Measurements from ENCODE around the gene PTGIR.

DNA sequence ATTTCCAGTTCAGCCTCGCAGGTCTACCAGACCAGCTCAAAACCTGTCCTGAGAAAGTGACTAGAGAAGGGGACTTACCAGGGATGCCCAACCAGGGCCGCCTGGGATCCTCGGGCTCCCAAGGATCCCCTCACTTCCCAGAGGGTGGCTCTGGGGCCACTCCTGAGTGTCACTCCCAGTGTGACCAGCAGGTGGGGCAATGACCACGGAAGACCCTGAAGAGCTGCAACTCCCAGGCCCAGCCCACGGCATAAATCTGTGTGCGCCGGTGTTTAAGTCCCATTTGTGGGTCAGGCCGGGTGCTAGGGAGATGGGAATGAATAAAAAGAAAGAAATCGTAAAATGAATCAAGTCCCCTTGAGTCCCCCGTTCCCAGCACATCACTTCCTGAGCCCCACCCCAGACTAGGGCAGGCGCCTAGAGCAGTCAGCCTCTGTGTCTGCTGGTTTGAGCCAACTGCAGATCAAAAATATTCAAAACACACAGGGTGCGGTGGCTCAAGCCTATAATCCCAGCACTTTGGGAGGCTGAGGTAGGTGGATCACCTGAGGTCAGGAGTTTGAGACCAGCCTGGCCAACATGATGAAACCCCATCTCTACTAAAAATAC lies 10.7 kb downstream of the PTGIR start:
- TF ChIP-seq, protein P1, sequence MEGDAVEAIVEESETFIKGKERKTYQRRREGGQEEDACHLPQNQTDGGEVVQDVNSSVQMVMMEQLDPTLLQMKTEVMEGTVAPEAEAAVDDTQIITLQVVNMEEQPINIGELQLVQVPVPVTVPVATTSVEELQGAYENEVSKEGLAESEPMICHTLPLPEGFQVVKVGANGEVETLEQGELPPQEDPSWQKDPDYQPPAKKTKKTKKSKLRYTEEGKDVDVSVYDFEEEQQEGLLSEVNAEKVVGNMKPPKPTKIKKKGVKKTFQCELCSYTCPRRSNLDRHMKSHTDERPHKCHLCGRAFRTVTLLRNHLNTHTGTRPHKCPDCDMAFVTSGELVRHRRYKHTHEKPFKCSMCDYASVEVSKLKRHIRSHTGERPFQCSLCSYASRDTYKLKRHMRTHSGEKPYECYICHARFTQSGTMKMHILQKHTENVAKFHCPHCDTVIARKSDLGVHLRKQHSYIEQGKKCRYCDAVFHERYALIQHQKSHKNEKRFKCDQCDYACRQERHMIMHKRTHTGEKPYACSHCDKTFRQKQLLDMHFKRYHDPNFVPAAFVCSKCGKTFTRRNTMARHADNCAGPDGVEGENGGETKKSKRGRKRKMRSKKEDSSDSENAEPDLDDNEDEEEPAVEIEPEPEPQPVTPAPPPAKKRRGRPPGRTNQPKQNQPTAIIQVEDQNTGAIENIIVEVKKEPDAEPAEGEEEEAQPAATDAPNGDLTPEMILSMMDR (IDR thresholded peaks at IDR 0.05), result peak; percentile 75 to 94 (median 86)
- no peak for TF ChIP-seq POLR2A (IDR thresholded peaks at IDR 0.05)
